Endothelial cell of umbilical vein (primary cell): ENCODE results near the gene DDX42. TPM values are rescaled to one million over a fixed set of nuclear protein-coding genes. Genes with fewer than 3 reads are reported as not detected.

Experiments
- BruUV-seq: library from RNA; stranded (reverse); fragments of 400-500 nt; replicated peaks from 2 replicates; lab custom pipeline; 2021; lab: Mats Ljungman, UMichigan
- CTCF ChIA-PET: fragments of 300-600, 350-600 bp; sonication (Branson Sonifier 250); formaldehyde crosslinking; loops from one replicate; lab custom pipeline; 2021; ENCODE audit warnings: antibody characterized with exemption, inconsistent platforms; lab: Charles Lee
- POLR2A ChIA-PET: fragments of 300-600, 350-600 bp; sonication (Branson Sonifier 250); formaldehyde crosslinking; loops from one replicate; lab custom pipeline; 2021; ENCODE audit warnings: antibody characterized with exemption, inconsistent platforms; lab: Charles Lee
- DNase-seq: peaks from one replicate; pipeline ENCODE4 v3.0.0-alpha.2; 2011; ENCODE audit warnings: low read depth, low spot score
- FAIRE-seq: peaks from 2 replicates; lab custom pipeline; 2011; peaks lifted over from hg19 to GRCh38; lab: Jason Lieb, UNC
- H2AFZ ChIP-seq: 2 replicates; pipeline ENCODE4 v1.6.0; 2012; ENCODE audit warnings: low read depth, low read length, control low read depth, inconsistent platforms
- H3K27ac ChIP-seq: 2 replicates; pipeline ENCODE4 v1.5.1; 2011; ENCODE audit warnings: low read depth, mild to moderate bottlenecking, control low read depth, low read length, moderate library complexity; ENCODE audit not compliant: insufficient read depth
- H3K27me3 ChIP-seq, 2 experiments: 2 replicates each; pipeline versions ENCODE4 v1.6.0 to v1.6.1; 2011; ENCODE audit warnings: low read length in 2 of 2, mixed read lengths in 1 of 2; ENCODE audit not compliant: control insufficient read depth in 2 of 2, insufficient read depth in 2 of 2
- H3K36me3 ChIP-seq, 2 experiments: 2 replicates in 1 of 2; 3 replicates in 1 of 2; pipeline ENCODE4 v1.5.1; 2011; ENCODE audit warnings: low read length in 2 of 2, mild to moderate bottlenecking in 1 of 2, moderate library complexity in 1 of 2; ENCODE audit not compliant: control insufficient read depth in 2 of 2, insufficient read depth in 2 of 2; ENCODE audit errors: extremely low read depth in 1 of 2
- H3K4me1 ChIP-seq: 3 replicates; pipeline ENCODE4 v1.5.1; 2011; ENCODE audit warnings: mild to moderate bottlenecking, low read length; ENCODE audit not compliant: control insufficient read depth, insufficient read depth; ENCODE audit errors: extremely low read depth
- H3K4me2 ChIP-seq: 2 replicates; pipeline ENCODE4 v1.6.1; 2011; ENCODE audit warnings: low read length, control low read depth, mixed read lengths; ENCODE audit not compliant: insufficient read depth
- H3K4me3 ChIP-seq, 3 experiments: fragments of 200-600 bp in 1 of 3; sonication (generic), shearing (Covaris generic) in 1 of 3; replicated peaks in 1 of 3; 2 replicates each; pipeline ENCODE4 v1.5.1; 2011 to 2016; ENCODE audit warnings: control low read depth in 3 of 3, low read length in 3 of 3, mild to moderate bottlenecking in 2 of 3, inconsistent platforms in 1 of 3, low read depth in 1 of 3, moderate library complexity in 1 of 3; ENCODE audit not compliant: insufficient read depth in 1 of 3
- H3K79me2 ChIP-seq: 2 replicates; pipeline ENCODE4 v1.6.0; 2012; ENCODE audit warnings: low read length, inconsistent platforms; ENCODE audit not compliant: control insufficient read depth, insufficient read depth
- H3K9ac ChIP-seq: replicated peaks from 2 replicates; pipeline ENCODE3; 2011; ENCODE audit warnings: low read length, control low read depth; ENCODE audit not compliant: insufficient read depth; ENCODE audit errors: extremely low read depth
- H3K9me1 ChIP-seq: replicated peaks from 3 replicates; pipeline ENCODE4 v1.6.0; 2011; ENCODE audit warnings: mild to moderate bottlenecking, low read length; ENCODE audit not compliant: control insufficient read depth, insufficient read depth; ENCODE audit errors: extremely low read depth
- H3K9me3 ChIP-seq: replicated peaks from 2 replicates; pipeline ENCODE4 v1.5.1; 2012; ENCODE audit warnings: low read length, inconsistent platforms; ENCODE audit not compliant: control insufficient read depth, insufficient read depth
- H4K20me1 ChIP-seq: replicated peaks from 2 replicates; pipeline ENCODE3; 2011; ENCODE audit warnings: mild to moderate bottlenecking, low read length; ENCODE audit not compliant: control insufficient read depth, insufficient read depth; ENCODE audit errors: extremely low read depth
- CTCF ChIP-seq, 2 donors: IDR thresholded peaks; 1 replicate in 1 of 2; 2 replicates in 1 of 2; pipeline ENCODE4 v1.5.1; 2011; ENCODE audit warnings: low read length in 2 of 2, mild to moderate bottlenecking in 2 of 2, moderate library complexity in 2 of 2, control low read depth in 1 of 2, inconsistent platforms in 1 of 2, low read depth in 1 of 2; ENCODE audit not compliant: insufficient read depth in 1 of 2; ENCODE audit errors: extremely low read depth in 1 of 2
- EZH2 ChIP-seq: IDR thresholded peaks from 2 replicates; pipeline ENCODE4 v1.6.1; 2012; ENCODE audit warnings: borderline replicate concordance, low read depth, mild to moderate bottlenecking, moderate library complexity, low read length, inconsistent platforms; ENCODE audit not compliant: severe bottlenecking
- FOS ChIP-seq: IDR thresholded peaks from 2 replicates; pipeline ENCODE4 v1.6.1; 2011; ENCODE audit warnings: mild to moderate bottlenecking, low read length, moderate library complexity, borderline replicate concordance; ENCODE audit not compliant: insufficient read depth
- GATA2 ChIP-seq: IDR thresholded peaks from 2 replicates; pipeline ENCODE4 v1.7.0; 2011; ENCODE audit warnings: low read depth, mild to moderate bottlenecking, moderate library complexity, mixed read lengths, low read length; ENCODE audit not compliant: insufficient read length, insufficient read depth
- JUN ChIP-seq: IDR thresholded peaks from 2 replicates; pipeline ENCODE4 v1.6.1; 2011; ENCODE audit warnings: borderline replicate concordance, low read depth; ENCODE audit not compliant: insufficient read length, insufficient read depth
- MYC ChIP-seq: IDR thresholded peaks from one replicate; pipeline ENCODE4 v1.6.1; 2011; ENCODE audit warnings: mild to moderate bottlenecking, low read depth, low read length
- POLR2A ChIP-seq: IDR thresholded peaks from 2 replicates; pipeline ENCODE4 v1.6.1; 2012; ENCODE audit warnings: low read depth, mild to moderate bottlenecking, control low read depth, low read length
- POLR2AphosphoS5 ChIP-seq: IDR thresholded peaks from 2 replicates; pipeline ENCODE4 v1.6.1; 2012; ENCODE audit warnings: low read depth, mild to moderate bottlenecking, control low read depth, low read length, moderate library complexity; ENCODE audit not compliant: insufficient read depth
- dilution Hi-C: fragments of 300-500 bp; cut with MboI; formaldehyde crosslinking; loops from one replicate; pipeline ENCODE4 v1.15.0; 2019; ENCODE audit warnings: low sequenced_read_pairs; ENCODE audit not compliant: extremely low pct_ligation_motif_present
- intact Hi-C: fragments of 100-400 bp; cut with micrococcal nuclease; formaldehyde crosslinking; loops from one replicate; pipeline ENCODE4 v1.10.0; 2022
- polyA plus RNA-seq, 4 experiments: library from polyadenylated mRNA; depleted of rRNA in 3 of 4; stranded (reverse) in 3 of 4; unstranded in 1 of 4; fragments of >200 nt; gene quantifications; 2 replicates each; pipeline versions ENCODE4 v1.2.1 to v1.2.3, GENCODE V29; 2011 to 2012; ENCODE audit warnings: missing spikeins in 1 of 4
- total RNA-seq: library from RNA; stranded (reverse); gene quantifications from 2 replicates; pipeline ENCODE4 v1.2.3, GENCODE V29; 2021
- TF ChIP-seq, protein P1 (sequence below): IDR thresholded peaks from 2 replicates; pipeline ENCODE4 v1.6.1; 2011; ENCODE audit not compliant: insufficient read depth, insufficient read length

DDX42 gene
- total and polyA plus RNA-seq, 2 donors (not counting 3 experiments of a cell fraction or from before 2014, with no cell fraction given): 48.1 to 124 TPM

DNA sequence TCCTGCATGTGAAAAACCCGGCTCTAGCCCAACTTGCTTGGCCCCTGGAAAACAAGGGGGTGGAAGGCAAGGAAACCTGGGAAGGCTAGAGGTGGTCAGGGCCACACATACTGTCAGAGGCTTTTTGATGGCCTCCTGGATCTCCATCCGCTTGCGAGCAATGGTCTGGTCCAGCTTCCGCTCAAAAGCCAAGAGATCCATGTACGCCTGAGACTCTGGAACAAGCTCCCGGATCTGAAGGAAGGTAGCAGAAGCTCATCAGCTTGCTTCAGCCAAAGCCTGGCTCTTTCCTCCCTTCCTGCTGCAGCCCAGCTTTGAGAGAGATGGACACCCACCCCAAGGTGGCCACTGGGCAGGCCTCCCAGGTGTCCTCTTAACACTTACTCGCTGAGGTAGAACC, 62.8 kb downstream of the DDX42 start:
- Histone ChIP-seq H3K9me1 (no peaks in the 10 kb centered on the region), H4K20me1 (no peaks in the 10 kb centered on the region), H2AFZ (no peak overlapping the region), H3K9ac (no peak overlapping the region), H3K36me3 (peaks cover 10 to 29% of the 10 kb centered on the region in 2 experiments), H3K27me3 (no peaks in the 10 kb centered on the region), H3K9me3 (no peaks in the 10 kb centered on the region), H3K4me1 (peaks cover 16% of the 10 kb centered on the region), H3K27ac (no peak overlapping the region), H3K4me2 (no peak overlapping the region), H3K79me2 (peaks cover 39% of the 10 kb centered on the region), H3K4me3 (no peak overlapping the region)
- CTCF ChIA-PET: interaction anchor here (1.5 kb wide), 1 partner anchor 12 kb away, joined by 5 read pairs; no protein-coding TSS in a partner anchor
- no TSS peak for BruUV-seq
- DNase-seq (no peak), FAIRE-seq (no peak)
- intact Hi-C loops (no loop called here), dilution Hi-C loops (no loop called here)
- POLR2A ChIA-PET: no interaction called here
- TF ChIP-seq FOS: no peak
- no peak for TF ChIP-seq POLR2AphosphoS5
- no peak for TF ChIP-seq CTCF (IDR thresholded peaks at IDR 0.05; ENCODE audit: extremely low read depth in 1 of 2, insufficient read depth in 1 of 2, low read depth in 1 of 2, low read length in 2 of 2)
- no peak for TF ChIP-seq JUN

GRCh38 chr17:63837480-63837879, 63.5 kb downstream of the DDX42 start:
- Histone ChIP-seq H3K9me1 (no peaks in the 10 kb centered on the region), H2AFZ (no peak overlapping the region), H3K4me3 (no peak overlapping the region), H3K36me3 (peaks cover 6 to 23% of the 10 kb centered on the region in 2 experiments), H3K4me2 (no peak overlapping the region), H3K27ac (no peak overlapping the region), H3K9ac (no peak overlapping the region), H3K27me3 (no peaks in the 10 kb centered on the region), H3K79me2 (peaks cover 43% of the 10 kb centered on the region), H4K20me1 (no peaks in the 10 kb centered on the region), H3K9me3 (no peaks in the 10 kb centered on the region), H3K4me1 (peaks cover 16% of the 10 kb centered on the region)
- TF ChIP-seq CTCF (IDR thresholded peaks at IDR 0.05; ENCODE audit: extremely low read depth in 1 of 2, insufficient read depth in 1 of 2, low read depth in 1 of 2, low read length in 2 of 2) (no peak), FOS (no peak), MYC (no peak), POLR2A (no peak), JUN (no peak), GATA2 (no peak), EZH2 (no peak), POLR2AphosphoS5 (no peak)
- TF ChIP-seq, protein P1, sequence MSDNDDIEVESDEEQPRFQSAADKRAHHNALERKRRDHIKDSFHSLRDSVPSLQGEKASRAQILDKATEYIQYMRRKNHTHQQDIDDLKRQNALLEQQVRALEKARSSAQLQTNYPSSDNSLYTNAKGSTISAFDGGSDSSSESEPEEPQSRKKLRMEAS: no peak
- DNase-seq: no peak
- ChIA-PET POLR2A (no interaction called here), CTCF (interaction anchor here (1.5 kb wide), 1 partner anchor 11 kb away, joined by 5 read pairs; no protein-coding TSS in a partner anchor)
- dilution Hi-C loops: no loop called here
- BruUV-seq: no TSS peak
- no peak for FAIRE-seq
- intact Hi-C loops: no loop called here
